ENCODE results near the gene FMNL3.
"Not testable (repeated sequence)": the region's sequence is repeated elsewhere in the genome, so short reads cannot be mapped to it uniquely, and the experiment has no call there.

Gene FMNL3

DNA sequence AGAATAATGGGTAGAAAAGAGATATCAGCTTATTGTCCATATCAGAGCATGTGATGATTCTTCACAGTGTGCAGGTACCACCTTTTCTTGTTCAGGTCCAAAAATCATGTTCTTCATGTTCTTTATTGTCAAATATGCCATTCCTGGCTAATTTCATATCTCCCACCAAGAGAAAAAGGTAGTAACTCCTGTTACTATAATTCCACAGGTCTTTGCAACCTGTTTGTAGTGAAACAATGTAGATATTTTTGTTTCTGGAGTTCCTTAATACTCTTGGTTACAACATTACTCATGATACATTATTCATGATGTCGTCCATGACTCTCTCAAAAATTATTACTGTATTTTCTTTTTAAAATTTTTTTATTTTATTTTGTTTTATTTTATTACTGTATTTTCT lies 22.8 kb upstream of the FMNL3 start:
- peaks cover 9% of the 10 kb centered on the region; the same call in 1 of the 2 replicates for H3K9me3 ChIP-seq (ENCODE audit: insufficient read depth, low read length)
- TF ChIP-seq ZNF274 (IDR thresholded peaks at IDR 0.05; ENCODE audit: low read depth, low read length) (no peak), YY1 (IDR thresholded peaks at IDR 0.05; ENCODE audit: insufficient read depth, insufficient read length) (no peak), SUZ12 (IDR thresholded peaks at IDR 0.05; ENCODE audit: extremely low read depth, insufficient read depth, insufficient read length) (no peak)
- no peaks in the 10 kb centered on the region for H3K27me3 ChIP-seq (ENCODE audit: insufficient read depth, insufficient read length)
- no peak overlapping the region for H3K9ac ChIP-seq (ENCODE audit: insufficient read length, low read depth)
- no peak for DNase-seq (ENCODE audit: low read depth, low spot score)
- H3K36me3 ChIP-seq (ENCODE audit: insufficient read depth, insufficient read length, low read length) = no peaks in the 10 kb centered on the region
- H3K4me3 ChIP-seq (ENCODE audit: insufficient read length, low read depth) = no peak overlapping the region
- H3K4me1 ChIP-seq (ENCODE audit: insufficient read depth, insufficient read length) = no peaks in the 10 kb centered on the region

DNA sequence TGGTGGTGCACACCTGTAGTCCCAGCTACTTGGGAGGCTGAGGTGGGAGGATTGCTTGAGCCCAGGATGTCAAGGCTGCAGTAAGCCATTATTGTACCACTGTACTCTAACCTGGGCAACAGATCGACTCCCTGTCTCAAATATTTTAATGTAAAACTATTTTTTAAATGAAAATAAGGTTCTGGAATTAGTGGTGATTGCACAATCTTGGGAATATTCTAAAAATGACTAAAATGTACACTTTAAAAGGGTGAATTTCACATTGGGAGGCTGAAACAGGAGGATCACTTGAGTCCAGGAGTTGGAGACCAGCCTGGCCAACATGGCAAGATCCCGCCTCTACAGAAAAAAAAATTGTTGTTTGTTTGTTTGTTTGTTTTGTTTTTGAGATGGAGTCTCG lies 21.2 kb upstream of the FMNL3 start:
- H3K9ac ChIP-seq (ENCODE audit: insufficient read length, low read depth) = no peak overlapping the region
- no peak overlapping the region for H3K4me3 ChIP-seq (ENCODE audit: insufficient read length, low read depth)
- H3K27me3 ChIP-seq (ENCODE audit: insufficient read depth, insufficient read length) = no peaks in the 10 kb centered on the region
- H3K36me3 ChIP-seq (ENCODE audit: insufficient read depth, insufficient read length, low read length) = no peaks in the 10 kb centered on the region
- no peak for DNase-seq (ENCODE audit: low read depth, low spot score)
- no peaks in the 10 kb centered on the region for H3K9me3 ChIP-seq (ENCODE audit: insufficient read depth, low read length)
- TF ChIP-seq SUZ12 (IDR thresholded peaks at IDR 0.05; ENCODE audit: extremely low read depth, insufficient read depth, insufficient read length) (no peak), YY1 (IDR thresholded peaks at IDR 0.05; ENCODE audit: insufficient read depth, insufficient read length) (no peak), ZNF274 (IDR thresholded peaks at IDR 0.05; ENCODE audit: low read depth, low read length) (no peak)
- no peaks in the 10 kb centered on the region for H3K4me1 ChIP-seq (ENCODE audit: insufficient read depth, insufficient read length)

DNA sequence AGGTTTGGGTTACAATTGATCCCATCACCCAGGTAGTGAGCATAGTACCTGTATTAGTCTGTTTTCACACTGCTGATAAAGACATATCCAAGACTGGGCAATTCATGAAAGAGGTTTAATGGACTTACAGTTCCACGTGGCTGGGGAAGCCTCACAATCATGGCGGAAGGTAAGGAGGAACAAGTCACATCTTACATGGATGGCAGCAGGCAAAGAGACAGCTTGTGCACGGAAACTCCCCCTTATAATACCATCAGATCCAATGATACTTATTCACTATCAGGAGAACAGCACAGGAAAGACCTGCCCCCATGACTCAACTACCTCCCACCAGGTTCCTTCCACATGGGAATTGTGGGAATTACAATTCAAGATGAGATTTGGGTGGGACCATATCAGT lies 14.2 kb upstream of the FMNL3 start:
- not testable (repeated sequence) for H3K9me3 ChIP-seq (ENCODE audit: insufficient read depth, low read length); H3K4me1 ChIP-seq (ENCODE audit: insufficient read depth, insufficient read length); H3K36me3 ChIP-seq (ENCODE audit: insufficient read depth, insufficient read length, low read length); DNase-seq (ENCODE audit: low read depth, low spot score); H3K4me3 ChIP-seq (ENCODE audit: insufficient read length, low read depth); H3K27me3 ChIP-seq (ENCODE audit: insufficient read depth, insufficient read length); H3K9ac ChIP-seq (ENCODE audit: insufficient read length, low read depth)

DNA sequence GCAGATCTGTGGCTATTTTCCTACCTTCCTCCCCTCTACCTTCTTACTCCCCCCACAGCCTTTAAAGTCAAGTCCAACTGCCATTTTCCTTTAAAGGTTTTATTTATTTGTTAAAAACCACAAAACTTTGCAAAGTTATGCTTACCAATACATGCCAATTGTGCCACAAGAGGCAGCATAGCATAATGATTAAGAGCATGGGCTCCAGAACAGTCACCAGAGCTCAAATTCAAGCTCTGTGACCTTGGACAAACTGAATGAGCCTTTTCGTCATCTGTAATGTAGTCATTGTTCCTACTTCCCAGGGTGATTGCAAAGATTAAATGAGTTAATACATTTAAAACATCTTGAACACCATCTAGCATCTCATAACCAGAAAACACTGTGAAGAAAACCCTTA lies 13.0 kb upstream of the FMNL3 start:
- no peaks in the 10 kb centered on the region for H3K27me3 ChIP-seq (ENCODE audit: insufficient read depth, insufficient read length)
- H3K36me3 ChIP-seq (ENCODE audit: insufficient read depth, insufficient read length, low read length) = no peaks in the 10 kb centered on the region
- no peak for DNase-seq (ENCODE audit: low read depth, low spot score)
- TF ChIP-seq YY1 (IDR thresholded peaks at IDR 0.05; ENCODE audit: insufficient read depth, insufficient read length) (no peak), SUZ12 (IDR thresholded peaks at IDR 0.05; ENCODE audit: extremely low read depth, insufficient read depth, insufficient read length) (no peak), ZNF274 (IDR thresholded peaks at IDR 0.05; ENCODE audit: low read depth, low read length) (no peak)
- no peaks in the 10 kb centered on the region for H3K4me1 ChIP-seq (ENCODE audit: insufficient read depth, insufficient read length)
- no peak overlapping the region for H3K9ac ChIP-seq (ENCODE audit: insufficient read length, low read depth)
- no peak overlapping the region for H3K4me3 ChIP-seq (ENCODE audit: insufficient read length, low read depth)
- H3K9me3 ChIP-seq (ENCODE audit: insufficient read depth, low read length) = no peaks in the 10 kb centered on the region

DNA sequence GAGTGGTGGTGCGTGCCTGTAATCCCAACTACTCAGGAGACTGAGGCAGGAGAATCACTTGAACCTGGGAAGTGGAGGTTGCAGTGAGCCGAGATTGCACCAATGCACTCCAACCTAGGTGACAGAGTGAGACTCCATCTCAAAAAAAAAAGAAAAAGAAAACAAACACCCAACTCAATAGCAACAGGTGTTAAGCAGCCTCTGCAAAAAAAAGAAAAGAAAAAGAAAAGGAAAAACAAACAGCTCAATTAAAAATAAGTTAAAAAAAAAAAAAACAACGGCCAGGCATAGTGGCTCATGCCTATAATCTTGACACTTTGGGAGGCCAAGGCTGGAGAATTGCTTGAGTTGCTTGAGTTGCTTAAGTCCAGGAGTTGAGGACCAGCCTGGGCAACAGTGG lies 10.6 kb upstream of the FMNL3 start:
- not testable (repeated sequence) for H3K27me3 ChIP-seq (ENCODE audit: insufficient read depth, insufficient read length); H3K4me1 ChIP-seq (ENCODE audit: insufficient read depth, insufficient read length); DNase-seq (ENCODE audit: low read depth, low spot score); H3K9me3 ChIP-seq (ENCODE audit: insufficient read depth, low read length); H3K4me3 ChIP-seq (ENCODE audit: insufficient read length, low read depth); H3K36me3 ChIP-seq (ENCODE audit: insufficient read depth, insufficient read length, low read length); H3K9ac ChIP-seq (ENCODE audit: insufficient read length, low read depth)

DNA sequence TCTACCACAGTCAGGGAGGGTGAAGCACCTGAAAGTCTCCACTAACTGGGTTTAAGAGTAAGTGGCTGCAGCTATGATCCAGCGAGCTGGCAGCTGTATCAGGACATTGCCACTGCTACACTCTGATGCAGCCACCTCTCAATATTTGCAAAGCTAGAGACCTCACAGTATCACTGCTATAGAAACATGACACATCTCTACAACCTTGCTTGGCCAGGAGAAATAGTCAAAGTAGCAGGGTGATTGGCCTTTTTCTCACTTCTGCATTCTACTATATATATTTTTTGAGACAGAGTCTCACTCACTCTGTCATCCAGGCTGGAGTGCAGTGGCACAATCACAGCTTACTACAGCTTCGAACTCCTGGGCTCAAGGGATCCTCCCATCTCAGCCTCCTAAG lies 9.3 kb upstream of the FMNL3 start:
- H3K27me3 ChIP-seq (ENCODE audit: insufficient read depth, insufficient read length) = no peaks in the 10 kb centered on the region
- no peak for TF ChIP-seq SUZ12 (IDR thresholded peaks at IDR 0.05; ENCODE audit: extremely low read depth, insufficient read depth, insufficient read length)
- TF ChIP-seq ZNF274 (IDR thresholded peaks at IDR 0.05; ENCODE audit: low read depth, low read length) = no peak
- TF ChIP-seq YY1 (IDR thresholded peaks at IDR 0.05; ENCODE audit: insufficient read depth, insufficient read length) = no peak
- no peaks in the 10 kb centered on the region for H3K36me3 ChIP-seq (ENCODE audit: insufficient read depth, insufficient read length, low read length)
- no peak for DNase-seq (ENCODE audit: low read depth, low spot score)
- no peaks in the 10 kb centered on the region for H3K4me1 ChIP-seq (ENCODE audit: insufficient read depth, insufficient read length)
- no peaks in the 10 kb centered on the region for H3K9me3 ChIP-seq (ENCODE audit: insufficient read depth, low read length)
- H3K9ac ChIP-seq (ENCODE audit: insufficient read length, low read depth) = no peak overlapping the region
- no peak overlapping the region for H3K4me3 ChIP-seq (ENCODE audit: insufficient read length, low read depth)

DNA sequence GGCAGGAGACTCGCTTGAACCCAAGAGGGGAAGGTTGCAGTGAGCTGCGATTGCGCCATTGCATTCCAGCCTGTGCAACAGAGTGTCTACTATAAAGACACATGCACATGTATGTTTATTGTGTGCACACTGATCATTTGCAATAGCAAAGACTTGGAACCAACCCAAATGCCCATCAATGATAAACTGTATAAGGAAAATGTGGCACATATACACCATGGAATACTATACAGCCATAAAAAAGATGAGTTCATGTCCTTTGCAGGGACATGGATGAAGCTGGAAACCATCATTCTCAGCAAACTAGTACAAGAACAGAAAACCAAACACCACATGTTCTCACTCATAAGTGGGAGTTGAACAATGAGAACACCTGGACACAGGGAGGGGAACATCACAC lies 6.7 kb upstream of the FMNL3 start:
- not testable (repeated sequence) for H3K4me1 ChIP-seq (ENCODE audit: insufficient read depth, insufficient read length); DNase-seq (ENCODE audit: low read depth, low spot score); H3K9ac ChIP-seq (ENCODE audit: insufficient read length, low read depth); H3K36me3 ChIP-seq (ENCODE audit: insufficient read depth, insufficient read length, low read length); H3K9me3 ChIP-seq (ENCODE audit: insufficient read depth, low read length); H3K4me3 ChIP-seq (ENCODE audit: insufficient read length, low read depth)
- peaks cover 11% of the 10 kb centered on the region for H3K27me3 ChIP-seq (ENCODE audit: insufficient read depth, insufficient read length)

DNA sequence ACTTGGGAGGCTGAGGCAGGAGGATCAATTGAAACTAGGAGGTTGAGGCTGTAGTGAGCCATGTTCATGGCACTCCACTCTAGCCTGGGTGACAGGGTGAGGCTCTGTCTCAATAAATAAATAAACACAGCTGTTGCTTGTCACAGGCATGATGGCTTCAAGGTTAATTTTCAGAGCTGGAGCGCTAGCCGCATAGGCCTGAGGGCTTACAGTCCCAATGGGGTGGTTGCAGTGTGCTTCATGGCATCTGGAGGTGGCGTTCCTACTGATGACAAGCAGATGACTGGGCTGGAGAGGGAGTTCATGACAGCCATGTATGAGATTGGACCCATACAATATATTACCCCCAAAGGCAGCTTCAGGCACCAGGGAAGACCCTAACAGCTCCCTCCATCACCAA lies 1.6 kb upstream of the FMNL3 start:
- TF ChIP-seq ZNF274 (IDR thresholded peaks at IDR 0.05; ENCODE audit: low read depth, low read length) (no peak), SUZ12 (IDR thresholded peaks at IDR 0.05; ENCODE audit: extremely low read depth, insufficient read depth, insufficient read length) (no peak), YY1 (IDR thresholded peaks at IDR 0.05; ENCODE audit: insufficient read depth, insufficient read length) (no peak)
- H3K4me1 ChIP-seq (ENCODE audit: insufficient read depth, insufficient read length) = peaks cover 7% of the 10 kb centered on the region
- no peak for DNase-seq (ENCODE audit: low read depth, low spot score)
- peaks cover 4% of the 10 kb centered on the region for H3K36me3 ChIP-seq (ENCODE audit: insufficient read depth, insufficient read length, low read length)
- H3K9me3 ChIP-seq (ENCODE audit: insufficient read depth, low read length) = peaks cover 15% of the 10 kb centered on the region; the same call in 1 of the 2 replicates
- peaks cover 25% of the 10 kb centered on the region for H3K27me3 ChIP-seq (ENCODE audit: insufficient read depth, insufficient read length)
- no peak overlapping the region for H3K9ac ChIP-seq (ENCODE audit: insufficient read length, low read depth)
- H3K4me3 ChIP-seq (ENCODE audit: insufficient read length, low read depth) = no peak overlapping the region

All from NT2/D1 (cell line).